Inferior parietal cortex (tissue), 1 donor: ENCODE data around the gene RAB3A.

ENCODE experiments used
- DNase-seq: peaks from one replicate; pipeline ENCODE4 v3.0.0-alpha.2; 2016; ENCODE audit errors: extremely low spot score

Gene RAB3A

DNA sequence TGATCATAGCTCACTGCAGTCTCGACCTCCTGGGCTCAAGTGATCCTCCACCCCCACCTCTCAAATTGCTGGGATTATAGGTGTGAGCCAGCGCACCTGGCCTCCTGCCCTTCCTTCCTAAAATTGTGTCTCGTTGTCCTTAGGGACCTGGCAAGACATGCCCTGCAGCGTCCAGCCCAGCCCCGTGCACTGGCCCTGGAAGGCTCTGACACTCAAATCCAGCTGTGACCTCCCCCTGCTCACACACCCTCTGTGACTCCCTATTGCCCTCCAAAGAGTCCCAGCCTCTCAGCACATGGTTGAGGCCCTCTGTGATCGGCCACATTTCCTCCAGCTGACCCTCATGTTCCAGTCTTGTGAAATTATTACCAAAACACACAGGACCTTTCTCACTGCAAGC is 5.9 kb downstream of the RAB3A start:
- no peak for DNase-seq

DNA sequence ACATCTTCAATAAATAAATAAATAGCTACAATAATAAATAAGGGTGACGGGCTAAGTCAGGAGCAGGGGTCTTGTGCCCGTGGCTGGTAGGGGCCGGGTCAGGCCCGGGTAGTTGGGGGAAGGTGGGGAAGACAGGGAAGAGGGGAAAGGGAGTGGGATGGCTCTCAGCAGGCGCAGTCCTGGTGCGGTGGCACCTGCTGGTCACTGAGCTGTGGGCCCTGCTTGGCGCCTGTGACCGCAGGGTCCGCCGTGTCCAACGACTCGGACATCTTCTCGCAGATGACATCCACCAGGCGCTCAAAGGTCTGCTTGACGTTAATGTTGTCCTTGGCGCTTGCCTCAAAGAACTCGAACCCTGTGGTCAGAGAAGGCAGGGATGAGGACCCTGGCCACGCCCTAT is 6.5 kb downstream of the RAB3A start:
- no peak for DNase-seq

DNA sequence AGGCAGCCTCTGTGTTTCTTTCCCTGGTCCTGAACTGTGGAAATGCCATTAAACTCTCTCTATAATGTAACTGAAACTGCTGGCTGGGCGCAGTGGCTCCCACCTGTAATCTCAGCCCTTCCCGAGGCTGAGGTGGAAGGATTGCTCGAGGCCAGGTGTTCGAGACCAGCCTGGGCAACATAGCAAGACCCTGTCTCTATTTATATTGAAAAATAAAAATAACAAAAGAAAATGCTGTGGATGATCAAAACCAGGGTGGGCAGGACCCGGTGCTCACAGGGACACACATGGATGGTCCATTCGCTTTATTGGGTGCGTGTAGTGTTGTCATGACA is 7.4 kb downstream of the RAB3A start:
- no peak for DNase-seq

DNA sequence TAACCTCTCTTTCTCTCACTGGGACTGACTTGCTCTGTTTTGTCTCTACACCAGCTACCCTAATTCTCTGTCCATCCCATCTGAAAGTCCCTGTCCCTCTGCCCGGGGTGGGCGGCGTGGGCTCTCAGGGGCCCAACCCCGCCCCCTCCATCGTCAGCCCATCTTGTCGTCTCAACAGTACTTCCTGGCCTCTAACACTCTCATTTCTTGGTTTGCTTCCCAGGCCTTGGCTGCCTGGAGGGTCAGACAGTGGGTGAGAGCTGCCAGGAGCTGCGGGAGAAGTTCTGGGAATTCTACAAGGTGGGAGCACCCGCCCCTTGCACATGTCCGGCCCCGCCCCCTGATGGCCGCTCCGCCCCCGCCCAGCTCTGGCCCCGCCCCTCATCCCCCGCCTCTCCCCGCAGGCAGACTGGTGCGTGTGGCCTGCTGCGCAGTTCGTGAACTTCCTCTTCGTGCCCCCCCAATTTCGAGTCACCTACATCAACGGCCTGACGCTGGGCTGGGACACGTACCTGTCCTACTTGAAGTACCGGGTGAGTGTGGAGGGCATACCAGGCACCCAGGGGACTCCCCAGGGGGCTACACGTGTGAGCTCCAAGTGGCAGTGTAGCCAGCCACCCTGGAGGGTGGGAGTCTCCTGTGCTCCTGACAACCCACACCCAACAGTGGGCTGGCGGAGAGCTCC is 9.1 kb downstream of the RAB3A start:
- DNase-seq: no peak

DNA sequence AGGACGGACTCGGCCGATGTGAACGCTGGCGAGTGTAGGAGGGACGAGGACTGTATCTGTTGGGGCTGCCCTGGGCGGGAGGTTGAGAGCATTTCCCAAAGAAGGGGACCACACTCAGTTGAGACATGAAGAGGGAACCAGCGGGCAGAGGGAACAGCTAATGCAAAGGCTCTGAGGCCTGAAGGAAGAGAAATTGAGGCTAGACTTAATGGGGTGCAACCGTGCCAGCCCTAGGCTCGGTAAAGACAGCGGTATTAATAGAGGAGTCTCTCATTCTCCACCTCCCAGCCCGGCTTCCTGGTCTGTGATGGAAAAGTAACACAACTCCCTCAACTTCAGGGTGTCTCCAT is 9.7 kb downstream of the RAB3A start:
- DNase-seq: no peak

DNA sequence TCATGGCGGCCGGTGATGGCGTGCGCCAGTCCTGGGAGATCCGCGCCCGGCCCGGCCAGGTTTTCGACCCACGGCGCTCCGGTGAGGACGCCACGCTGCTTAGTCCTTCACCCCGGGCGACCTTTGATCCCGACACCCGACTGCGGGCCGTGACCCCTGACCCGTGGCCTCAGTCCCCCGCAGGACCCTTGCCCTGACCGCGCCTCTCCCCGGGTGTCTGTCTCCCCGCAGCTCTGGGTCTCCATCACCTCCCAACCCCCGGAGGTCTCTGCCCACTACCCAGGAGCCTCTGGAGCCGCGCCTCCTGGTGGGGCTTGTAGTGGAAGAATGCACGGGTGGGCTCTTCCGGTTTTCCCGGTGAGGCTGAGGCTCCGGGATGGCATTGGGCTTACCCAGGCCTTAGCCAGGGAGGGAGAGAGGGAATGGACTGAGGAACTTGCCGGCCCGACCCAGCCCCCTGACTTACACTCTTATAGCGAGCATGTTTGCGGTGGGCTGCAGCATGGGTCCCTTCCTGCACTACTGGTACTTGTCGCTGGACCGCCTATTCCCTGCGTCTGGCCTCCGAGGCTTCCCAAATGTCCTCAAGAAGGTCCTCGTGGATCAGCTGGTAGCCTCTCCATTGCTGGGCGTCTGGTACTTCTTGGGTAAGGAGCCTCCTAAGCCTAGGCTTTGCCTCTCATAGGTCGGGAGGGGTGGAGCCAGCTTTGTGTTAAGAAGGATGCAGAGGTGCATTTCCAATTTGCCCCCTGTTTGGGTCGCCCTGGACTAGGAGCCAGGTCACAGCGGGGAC is 10.3 kb downstream of the RAB3A start:
- DNase-seq: no peak

DNA sequence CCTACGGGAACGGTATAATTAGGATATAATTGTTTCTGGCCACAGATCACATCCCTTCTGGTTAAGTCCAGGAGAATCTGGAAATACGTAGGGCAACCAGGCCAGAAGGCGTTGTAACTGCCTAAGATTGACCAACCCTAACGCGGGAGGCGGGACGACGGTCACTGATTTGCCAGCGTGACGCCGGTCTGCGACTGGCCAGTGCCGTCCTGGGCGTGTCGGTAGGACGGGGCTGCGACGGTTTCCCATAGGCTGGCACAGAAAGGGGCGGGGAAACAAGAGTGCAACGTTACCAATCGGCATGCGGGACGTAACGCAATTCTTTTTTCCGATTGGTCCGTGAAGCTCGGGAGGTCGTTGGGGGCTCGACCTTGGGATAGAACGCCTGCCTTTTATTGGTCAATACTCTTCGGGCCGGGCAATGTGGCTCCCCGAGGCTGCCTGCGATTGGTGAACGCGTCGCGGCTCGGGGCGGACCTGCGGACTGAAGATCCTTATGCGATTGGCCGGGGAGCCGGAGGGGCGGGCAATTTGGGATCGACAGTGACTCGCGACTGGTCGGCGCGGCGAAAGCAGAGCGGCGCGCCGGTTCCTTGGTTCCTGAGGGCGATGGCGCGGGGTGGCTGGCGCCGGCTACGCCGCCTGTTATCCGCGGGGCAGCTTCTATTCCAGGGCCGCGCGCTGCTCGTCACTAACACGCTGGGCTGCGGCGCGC is 11.0 kb downstream of the RAB3A start, which contains the start of gene MPV17L2:
MPV17L2 (plus strand) TSS at position 546 of the 715 bp plus-strand sequence; CDS start at position 610, 64 bp downstream.
- peak; percentile 100 for DNase-seq

DNA sequence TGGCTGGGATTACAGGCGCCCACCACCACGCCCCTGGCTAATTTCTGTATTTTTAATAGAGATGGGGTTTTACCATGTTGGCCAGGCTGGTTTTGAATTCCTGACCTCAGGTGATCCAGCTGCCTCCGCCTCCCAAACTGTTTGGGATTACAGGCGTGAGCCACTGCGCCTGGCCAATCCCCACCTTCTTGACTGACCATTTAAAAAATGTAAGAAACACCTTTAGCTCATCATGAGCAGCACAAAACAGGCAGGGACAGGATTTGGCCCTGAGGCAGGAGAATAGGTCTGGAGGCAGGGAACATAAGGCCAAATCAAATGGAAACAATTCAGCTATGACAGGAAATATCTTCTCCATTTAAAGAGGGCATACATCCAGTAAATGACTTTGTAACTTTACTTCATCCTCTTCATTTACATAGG is 12.2 kb downstream of the RAB3A start:
- DNase-seq: no peak

DNA sequence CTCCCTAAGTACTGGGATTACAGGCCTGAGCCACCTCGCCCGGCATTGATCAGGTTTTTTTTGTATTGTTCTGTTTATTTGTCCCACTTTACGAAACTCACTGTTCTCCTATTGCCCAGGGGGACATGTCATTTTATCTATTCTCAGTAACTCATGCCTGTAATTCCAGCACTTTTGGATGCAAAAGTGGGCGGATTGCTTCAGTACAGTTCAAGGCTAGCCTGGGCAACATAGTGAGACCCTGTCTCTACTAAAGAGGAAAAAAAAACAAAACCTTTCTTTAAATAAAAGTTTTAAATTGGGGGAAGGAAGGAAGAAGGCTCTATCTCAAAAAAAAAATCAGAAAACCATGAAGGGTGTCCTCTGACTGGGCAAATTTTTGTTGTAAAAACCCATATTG is 13.6 kb downstream of the RAB3A start:
- no peak for DNase-seq

DNA sequence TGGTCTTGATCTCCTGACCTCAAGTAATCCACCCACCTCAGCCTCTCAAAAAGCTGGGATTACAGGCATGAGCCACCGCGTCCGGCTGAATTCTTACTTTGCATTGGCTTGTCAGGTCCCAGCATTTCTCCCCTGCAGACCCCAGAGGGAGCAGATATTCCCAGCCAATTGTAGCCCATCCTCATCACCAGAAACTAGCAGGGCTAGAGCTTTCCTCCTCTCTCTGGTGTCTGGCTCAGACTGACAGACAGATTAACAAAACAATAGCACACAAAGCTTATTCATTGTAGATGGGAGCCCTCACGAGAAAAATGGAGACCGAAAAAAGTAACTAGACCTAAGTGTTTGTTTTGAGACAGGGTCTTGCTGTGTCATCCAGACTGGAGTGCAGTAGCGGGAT is 18.3 kb downstream of the RAB3A start:
- DNase-seq: no peak

DNA sequence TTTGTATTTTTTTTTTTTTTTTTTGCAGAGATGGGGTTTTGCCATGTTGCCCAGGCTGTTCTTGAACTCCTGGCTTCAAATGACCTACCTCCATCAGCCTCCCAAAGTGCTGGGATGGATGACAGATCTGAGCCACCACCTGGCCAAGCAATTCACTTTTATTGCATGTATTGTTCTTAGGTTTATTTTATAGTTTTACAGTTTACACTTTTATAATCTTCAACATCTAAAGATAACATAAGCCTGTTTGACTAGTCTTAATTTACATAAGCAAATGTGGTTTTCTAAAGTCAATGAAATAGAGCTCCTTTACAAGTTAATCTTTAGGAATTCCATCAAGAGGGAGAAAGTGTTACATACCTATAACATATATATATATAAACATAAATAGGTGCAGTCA is 20.3 kb downstream of the RAB3A start:
- DNase-seq: no peak

DNA sequence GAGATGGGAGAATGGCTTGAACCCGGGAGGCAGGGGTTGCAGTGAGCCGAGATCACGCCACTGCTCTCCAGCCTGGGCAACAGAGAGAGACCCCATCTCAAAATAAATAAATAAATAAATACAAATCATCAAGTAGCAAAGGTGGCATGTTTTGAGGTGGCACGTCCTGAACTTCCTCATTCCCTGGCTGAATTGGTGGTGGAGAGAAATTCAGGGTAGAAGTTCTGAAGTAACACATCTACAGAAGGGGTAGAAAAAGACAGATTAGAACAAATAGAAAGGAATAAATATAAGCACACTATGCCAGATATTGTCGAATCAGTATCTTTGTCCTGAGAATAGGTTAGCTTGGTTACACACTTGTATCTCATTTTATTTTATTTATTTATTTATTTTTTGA is 23.9 kb downstream of the RAB3A start:
- DNase-seq: no peak

DNA sequence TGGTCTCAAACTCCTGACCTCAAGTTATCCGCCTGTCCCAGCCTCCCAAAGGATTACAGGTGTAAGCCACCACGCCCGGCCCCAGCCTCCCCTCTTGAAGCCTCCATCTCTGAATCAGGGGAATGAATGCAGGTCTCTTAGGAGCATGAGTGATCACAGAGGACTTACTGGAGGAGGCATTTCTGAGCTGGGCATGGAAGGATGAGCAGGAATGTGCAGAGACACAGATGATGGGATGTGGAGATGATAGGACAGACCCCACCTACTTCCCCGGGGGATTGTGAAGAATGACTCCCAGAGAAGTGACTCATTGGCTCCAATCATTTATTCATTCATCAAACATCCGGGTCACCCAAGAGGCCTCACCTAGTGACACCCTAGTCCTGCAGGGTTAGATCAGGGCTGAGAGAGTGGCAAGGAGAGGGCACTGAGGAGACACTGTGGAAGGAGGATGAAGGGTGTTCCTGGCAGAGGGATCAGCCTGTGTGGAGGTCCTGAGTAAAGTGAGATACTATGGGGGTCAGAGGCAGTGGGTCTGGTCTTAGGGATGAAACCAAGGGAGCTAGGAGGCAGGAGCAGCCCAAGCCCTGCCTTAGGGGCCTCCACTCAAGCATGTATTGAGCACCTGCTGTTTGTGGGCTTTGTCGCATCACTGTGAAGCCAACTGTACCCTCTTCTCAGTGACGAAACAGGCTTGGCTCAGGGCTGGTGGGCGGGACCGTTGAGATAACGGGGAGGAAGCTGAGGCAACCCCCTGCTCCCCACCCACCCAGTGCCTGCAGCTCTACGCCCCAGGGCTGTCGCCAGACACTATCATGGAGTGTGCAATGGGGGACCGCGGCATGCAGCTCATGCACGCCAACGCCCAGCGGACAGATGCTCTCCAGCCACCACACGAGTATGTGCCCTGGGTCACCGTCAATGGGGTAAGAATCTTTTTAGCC is 27.2 kb downstream of the RAB3A start:
- DNase-seq: no peak

DNA sequence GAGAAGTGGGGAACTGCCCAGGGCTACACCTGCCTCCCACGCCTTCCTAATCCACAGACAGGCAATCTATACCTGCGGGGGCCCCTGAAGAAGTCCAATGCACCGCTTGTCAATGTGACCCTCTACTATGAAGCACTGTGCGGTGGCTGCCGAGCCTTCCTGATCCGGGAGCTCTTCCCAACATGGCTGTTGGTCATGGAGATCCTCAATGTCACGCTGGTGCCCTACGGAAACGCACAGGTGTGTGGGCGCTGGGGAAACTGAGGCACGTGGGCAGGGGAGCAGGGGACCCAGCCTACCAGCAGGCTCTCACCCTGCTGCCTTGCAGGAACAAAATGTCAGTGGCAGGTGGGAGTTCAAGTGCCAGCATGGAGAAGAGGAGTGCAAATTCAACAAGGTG is 28.9 kb downstream of the RAB3A start:
- no peak for DNase-seq

DNA sequence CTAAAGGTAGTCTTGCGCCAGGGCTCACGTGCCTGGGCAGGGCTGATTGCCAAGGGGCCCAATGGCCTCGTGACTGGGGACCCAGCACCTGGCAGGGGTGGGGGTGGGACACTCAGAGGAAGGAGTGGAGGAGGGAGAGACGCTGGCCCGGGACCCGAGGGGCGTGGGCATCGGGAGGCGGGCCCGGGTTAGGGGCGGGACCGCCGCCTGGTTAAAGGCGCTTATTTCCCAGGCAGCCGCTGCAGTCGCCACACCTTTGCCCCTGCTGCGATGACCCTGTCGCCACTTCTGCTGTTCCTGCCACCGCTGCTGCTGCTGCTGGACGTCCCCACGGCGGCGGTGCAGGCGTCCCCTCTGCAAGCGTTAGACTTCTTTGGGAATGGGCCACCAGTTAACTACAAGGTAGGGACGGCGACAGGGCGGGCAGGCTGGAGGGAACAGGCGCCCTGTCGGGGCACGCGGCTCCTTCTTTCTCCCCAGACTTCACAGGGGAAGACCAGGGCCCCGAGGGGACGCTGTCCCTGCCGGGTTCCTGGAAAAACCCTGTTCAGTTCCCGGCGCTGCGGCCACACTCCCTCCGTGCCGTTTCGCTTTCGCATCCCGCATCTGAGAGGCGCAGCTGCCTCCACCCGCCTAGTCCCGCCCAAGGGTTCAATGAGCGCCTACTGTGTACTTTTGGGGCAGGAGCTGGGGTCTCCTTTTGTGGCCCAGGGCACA is 30.1 kb downstream of the RAB3A start, which contains the start of gene IFI30:
IFI30 (plus strand) TSS at position 242 of the 717 bp plus-strand sequence; CDS start at position 271, 29 bp downstream.
- DNase-seq: no peak

DNA sequence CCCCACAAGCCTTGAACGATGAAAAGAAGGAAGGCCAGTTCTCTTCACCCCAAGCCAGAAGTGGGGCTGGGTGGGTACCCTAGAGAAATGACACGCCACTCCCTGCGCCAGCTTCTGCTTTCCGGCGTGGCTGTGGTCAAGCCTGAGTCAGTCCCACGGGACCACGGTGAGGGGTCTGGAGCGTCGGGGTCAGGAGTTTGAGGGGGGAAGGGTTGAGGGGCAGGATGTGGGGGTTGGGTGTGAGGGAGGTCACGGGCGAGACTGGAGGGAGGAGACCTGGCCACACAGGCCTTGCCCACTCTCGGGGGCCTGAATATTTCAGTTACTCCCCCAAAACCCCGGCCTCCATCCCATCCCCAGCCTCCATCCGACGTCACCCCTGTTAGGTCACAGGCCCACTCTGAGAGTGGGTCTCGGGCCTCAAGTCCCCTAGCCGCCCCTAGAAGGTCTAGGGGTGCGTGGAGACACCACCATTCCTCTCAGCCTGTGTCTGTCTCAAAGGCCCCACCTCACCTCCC is 30.7 kb downstream of the RAB3A start:
- no peak for DNase-seq

DNA sequence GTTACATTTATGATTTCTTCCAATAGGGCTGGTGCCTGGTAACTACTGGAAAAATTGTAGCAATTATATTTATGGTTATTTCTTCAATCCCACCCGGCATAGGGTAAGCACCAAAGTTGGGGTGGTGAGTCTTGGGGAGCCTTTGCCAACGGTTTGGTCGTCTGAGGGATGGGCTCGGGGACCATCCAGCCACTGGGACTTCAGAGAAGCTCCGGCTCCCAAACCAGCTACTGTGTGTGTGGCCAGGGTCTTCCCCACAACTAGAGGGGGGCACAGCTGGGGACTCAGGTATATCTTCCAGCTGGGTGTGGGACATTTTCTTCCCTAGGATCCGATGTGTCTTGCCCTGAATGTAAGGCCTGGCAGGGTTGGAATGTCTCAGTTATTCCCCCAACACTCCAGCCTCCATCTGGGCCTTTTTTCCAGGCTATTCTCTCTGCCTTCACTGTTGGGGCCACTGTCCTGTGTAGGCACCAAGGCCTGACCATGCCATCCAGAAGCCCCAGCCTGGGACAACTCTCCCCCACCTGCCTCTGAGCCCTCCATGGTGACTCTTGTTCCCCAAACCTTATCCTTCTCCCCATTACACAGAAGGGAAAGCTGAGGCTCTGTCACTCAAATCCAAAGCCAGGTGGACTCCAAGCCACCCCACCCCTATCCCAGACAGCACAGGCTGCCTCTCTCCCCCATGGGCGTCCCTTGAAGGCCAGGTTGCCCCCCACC is 31.4 kb downstream of the RAB3A start:
- DNase-seq: no peak

DNA sequence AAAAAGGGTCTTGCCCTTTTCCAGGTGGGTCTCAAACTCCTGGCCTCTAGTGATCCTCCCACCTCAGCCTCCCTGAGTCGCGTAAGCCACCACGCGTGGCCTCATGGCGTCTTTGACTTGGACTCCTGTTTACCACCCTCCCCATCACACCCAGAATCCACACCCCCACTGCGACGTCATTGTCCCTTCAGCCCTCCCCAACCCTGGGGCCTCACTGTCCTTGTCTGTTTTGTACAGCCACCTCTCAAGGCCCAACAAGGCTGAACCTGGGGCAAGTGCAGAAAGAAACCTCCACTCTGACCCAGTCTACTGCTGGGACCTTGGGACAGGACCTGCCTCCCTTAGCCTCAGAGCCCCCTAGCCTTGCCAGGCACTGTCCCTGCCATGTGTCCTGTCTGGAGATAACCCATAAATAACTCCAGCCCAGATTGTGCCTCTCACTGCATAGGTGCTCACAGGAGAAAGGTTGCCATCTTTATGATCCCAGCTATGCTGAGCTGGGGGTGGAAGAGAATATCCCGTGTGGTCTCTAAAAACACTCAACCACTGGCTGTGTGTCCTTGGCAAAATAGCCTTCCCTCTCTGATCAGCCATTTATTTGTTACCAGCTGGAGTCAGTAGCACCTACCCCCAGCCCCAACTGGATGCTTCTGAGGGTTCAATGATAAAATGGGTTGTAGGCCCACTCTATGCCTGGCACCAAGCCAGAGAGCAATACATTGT is 32.1 kb downstream of the RAB3A start:
- no peak for DNase-seq

DNA sequence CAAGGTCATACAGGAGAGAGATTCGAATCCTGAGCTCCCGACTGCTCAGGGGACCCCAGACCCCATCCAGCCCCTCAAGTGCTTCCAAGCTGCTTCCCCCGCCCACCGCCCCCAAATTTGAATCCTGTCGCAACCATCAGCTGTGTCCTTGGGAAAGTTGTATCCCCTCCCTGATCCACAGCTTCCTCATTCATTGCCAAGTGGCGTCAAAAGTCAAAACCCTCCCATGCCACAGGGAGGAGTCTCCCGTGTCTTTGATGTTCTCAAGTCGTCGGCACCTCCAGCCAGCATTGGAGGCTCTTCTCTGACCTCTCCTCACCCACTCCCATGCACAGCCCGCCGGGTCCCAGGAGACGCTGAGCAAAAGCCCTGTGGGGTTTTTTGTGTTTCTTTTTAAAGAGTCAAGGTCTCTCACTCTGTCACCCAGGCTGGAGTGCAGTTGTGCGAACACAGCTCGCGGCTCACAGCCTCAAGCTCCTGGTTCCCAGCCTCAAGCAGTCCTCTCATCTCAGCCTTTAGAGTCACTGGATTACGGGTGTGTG is 33.1 kb downstream of the RAB3A start:
- no peak for DNase-seq
